Measurements from ENCODE around the gene GRID1. TPM values are rescaled to one million over a fixed set of nuclear protein-coding genes. Genes with fewer than 3 reads are reported as not detected.

GRID1 gene
- total RNA-seq, 4 donors from 2014 or later: 17.2 to 28.1 (median 23.6) TPM

DNA sequence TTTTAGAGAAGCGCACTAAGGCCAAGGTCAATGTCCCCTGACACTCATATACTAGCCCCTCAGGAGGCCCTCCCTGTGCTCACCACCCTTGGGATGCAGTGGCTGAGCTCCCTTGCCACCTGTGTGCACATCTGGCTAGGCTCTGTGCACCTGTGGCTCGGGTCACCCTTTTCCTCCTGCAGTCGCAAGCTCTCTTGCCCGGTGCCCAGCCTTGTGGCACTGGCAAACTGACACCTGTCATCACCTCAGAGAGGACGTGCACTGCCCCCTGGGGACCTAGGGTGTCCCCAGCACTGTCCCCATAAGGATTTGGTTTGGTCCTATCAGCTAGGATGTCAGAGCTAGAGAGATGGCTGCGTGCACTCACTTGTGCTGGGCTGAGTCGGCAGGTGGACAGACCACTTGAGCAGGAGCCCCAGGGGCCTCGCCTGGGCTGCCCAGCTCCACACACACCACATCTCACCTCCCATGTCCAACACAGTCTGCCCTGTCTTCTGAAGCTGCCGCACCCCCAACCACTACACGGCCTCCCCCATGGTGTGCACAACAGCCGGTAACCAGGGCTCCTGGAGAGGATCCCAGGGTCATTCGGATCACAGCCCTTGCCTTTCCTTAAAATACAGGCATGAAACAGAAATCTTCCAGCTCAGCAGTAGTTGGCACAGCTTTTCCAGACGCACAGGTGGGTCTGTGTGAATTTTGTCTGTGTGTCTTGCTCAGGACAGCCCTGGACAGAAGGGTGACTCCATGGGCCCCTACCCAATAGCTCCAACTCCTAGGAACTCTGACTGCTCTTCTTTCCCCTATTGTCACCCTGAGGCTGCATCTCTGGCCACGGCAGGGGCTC lies 111.0 kb downstream of the GRID1 start:
- TF ChIP-seq, protein P1, sequence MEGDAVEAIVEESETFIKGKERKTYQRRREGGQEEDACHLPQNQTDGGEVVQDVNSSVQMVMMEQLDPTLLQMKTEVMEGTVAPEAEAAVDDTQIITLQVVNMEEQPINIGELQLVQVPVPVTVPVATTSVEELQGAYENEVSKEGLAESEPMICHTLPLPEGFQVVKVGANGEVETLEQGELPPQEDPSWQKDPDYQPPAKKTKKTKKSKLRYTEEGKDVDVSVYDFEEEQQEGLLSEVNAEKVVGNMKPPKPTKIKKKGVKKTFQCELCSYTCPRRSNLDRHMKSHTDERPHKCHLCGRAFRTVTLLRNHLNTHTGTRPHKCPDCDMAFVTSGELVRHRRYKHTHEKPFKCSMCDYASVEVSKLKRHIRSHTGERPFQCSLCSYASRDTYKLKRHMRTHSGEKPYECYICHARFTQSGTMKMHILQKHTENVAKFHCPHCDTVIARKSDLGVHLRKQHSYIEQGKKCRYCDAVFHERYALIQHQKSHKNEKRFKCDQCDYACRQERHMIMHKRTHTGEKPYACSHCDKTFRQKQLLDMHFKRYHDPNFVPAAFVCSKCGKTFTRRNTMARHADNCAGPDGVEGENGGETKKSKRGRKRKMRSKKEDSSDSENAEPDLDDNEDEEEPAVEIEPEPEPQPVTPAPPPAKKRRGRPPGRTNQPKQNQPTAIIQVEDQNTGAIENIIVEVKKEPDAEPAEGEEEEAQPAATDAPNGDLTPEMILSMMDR (IDR thresholded peaks at IDR 0.05): no peak
- TF ChIP-seq POLR2A (IDR thresholded peaks at IDR 0.05): no peak
- Histone ChIP-seq H3K4me3 (replicated peaks in 1 of 3) (no peak overlapping the region), H3K36me3 (no peaks in the 10 kb centered on the region), H3K9me3 (no peaks in the 10 kb centered on the region), H3K27ac (no peak overlapping the region), H3K4me1 (peaks cover 0 to 14% of the 10 kb centered on the region in 2 donors), H3K27me3 (no peaks in the 10 kb centered on the region)
- intact Hi-C loops (cut with DNase I): no loop called here
- no peak for DNase-seq
- WGBS, 2 donors: 71 to 84% methylated on average over 5 to 14 of the region's 14 CpGs

DNA sequence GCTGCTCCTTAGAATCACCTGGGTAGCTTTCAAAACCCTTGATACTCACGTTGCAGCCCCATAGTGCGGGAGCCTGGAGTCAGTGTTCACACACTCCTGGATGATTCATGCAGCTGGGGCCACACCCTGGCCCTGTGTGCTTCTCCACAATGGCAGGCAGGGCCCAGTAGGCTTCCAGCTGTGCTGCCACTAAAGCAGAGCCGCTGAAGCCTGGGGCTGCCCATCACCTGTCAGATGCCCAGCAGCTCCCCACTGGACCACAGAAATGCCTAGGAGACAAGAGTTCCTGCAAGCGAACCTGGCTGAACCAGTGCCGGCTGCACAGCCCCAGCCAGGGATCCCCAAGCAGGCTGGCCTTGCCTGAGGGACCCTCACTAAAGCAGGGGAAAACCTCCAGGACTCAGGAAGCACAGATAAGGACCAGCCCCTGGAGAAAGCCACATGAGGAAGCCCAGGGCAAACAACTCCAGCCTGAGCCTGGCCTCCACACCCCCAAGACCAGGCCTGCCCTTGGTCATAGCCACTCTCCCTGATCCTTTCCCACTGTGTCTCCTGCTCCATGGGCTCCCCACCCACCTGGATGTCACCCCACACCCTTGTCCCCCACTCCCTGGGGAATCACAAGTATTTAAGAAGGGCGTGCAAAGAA lies 111.9 kb downstream of the GRID1 start:
- Histone ChIP-seq H3K36me3 (no peaks in the 10 kb centered on the region), H3K4me3 (replicated peaks in 1 of 3) (no peak overlapping the region), H3K9me3 (no peaks in the 10 kb centered on the region), H3K27me3 (no peaks in the 10 kb centered on the region), H3K27ac (no peak overlapping the region), H3K4me1 (peaks cover 0 to 23% of the 10 kb centered on the region in 2 donors)
- 40 to 74% methylated on average over 3 to 4 of the region's 6 CpGs for WGBS, 2 donors
- DNase-seq: no peak
- TF ChIP-seq, protein P1 (IDR thresholded peaks at IDR 0.05): no peak
- intact Hi-C loops (cut with DNase I): no loop called here

DNA sequence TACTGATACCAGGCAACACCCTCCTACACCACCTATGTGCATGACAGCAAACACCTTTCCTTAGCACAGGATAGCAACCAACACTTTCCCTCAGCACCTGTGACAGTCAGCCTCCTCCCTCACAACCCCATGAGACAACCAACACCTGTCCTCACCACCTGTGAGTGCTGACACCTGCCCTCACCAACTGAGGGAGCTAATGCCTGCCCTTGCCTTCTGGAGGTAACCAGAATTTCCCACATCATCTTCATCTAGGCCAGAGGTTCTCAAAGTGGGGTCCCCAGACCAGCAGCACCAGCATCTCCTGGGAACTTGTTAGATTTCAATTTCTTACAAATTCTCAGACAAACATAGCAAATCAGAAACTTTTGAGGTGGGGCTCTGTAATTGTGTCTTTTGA lies 112.5 kb downstream of the GRID1 start:
- Histone ChIP-seq H3K4me1 (peaks cover 0 to 29% of the 10 kb centered on the region in 2 donors), H3K4me3 (replicated peaks in 1 of 3) (no peak overlapping the region), H3K27me3 (no peaks in the 10 kb centered on the region), H3K27ac (no peak overlapping the region), H3K9me3 (no peaks in the 10 kb centered on the region), H3K36me3 (no peaks in the 10 kb centered on the region)
- intact Hi-C loops (cut with DNase I): no loop called here
- DNase-seq: no peak
- TF ChIP-seq, protein P1 (IDR thresholded peaks at IDR 0.05): no peak

DNA sequence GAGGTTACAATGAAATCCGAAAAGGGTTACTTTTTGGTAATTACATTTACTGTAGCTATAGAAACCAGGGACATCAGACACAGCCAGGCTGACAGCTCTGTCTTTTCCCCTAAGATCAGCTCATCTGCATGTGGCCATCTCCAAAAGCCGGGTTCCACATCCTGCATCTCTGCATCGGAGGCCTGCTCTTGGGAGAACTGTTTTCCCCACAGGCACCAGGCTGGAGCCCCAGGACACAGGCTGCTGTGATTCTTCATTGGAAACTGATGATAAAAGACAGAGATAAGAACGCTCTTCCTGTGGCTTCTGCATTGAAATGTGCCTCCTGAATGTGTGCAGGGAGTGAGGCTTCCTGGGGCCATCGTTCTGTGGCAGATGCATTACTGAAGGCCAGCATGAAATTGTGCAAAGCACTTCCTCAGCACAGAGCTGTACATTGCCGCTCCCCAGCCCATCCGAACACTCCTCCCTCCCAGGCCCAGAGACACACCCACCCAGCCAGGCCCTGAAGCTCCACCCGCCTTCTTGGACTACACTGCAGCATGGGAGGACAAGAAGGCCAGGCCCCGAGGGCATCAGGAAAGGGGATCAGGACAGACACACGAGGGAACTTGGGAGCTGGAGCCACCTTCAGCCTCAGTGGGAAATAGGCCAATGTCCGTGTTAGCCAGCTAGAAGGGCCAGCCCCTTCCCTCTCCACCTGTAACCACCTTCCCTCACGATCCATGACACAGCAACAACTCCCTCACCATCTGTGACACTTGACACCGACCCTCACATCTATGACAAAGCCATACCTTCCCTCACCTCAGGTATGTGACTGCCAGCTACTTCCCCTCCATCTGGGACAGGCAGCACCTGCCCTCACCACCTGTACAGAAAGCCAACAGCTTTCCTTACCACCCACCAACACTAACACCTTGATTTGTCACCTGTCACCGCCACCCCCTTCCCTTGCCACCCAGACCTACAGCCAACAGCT lies 113.2 kb downstream of the GRID1 start:
- no peaks in the 10 kb centered on the region for H3K27me3 ChIP-seq
- H3K4me1 ChIP-seq: peaks cover 0 to 36% of the 10 kb centered on the region in 2 donors
- H3K27ac ChIP-seq: no peak overlapping the region
- H3K36me3 ChIP-seq: no peaks in the 10 kb centered on the region
- WGBS, 2 donors: 60 to 78% methylated on average over 12 to 13 of the region's 14 CpGs
- no peak for DNase-seq
- H3K9me3 ChIP-seq: no peaks in the 10 kb centered on the region
- no peak for TF ChIP-seq POLR2A (IDR thresholded peaks at IDR 0.05)
- TF ChIP-seq, protein P1 (IDR thresholded peaks at IDR 0.05): no peak
- H3K4me3 ChIP-seq (replicated peaks in 1 of 3): no peak overlapping the region
- intact Hi-C loops (cut with DNase I): no loop called here

All from thyroid gland (tissue), 4 donors.